Keratinocyte (primary cell): Measurements from ENCODE around the gene GATA1. TPM values are rescaled to one million over a fixed set of nuclear protein-coding genes. Genes with fewer than 3 reads are reported as not detected.

Experiments
- DNase-seq: peaks from one replicate; pipeline ENCODE4 v3.0.0-alpha.2; 2011; ENCODE audit warnings: low read depth, missing footprints, low spot score
- FAIRE-seq: peaks from 2 replicates; lab custom pipeline; 2011; peaks lifted over from hg19 to GRCh38; lab: Jason Lieb, UNC
- H2AFZ ChIP-seq: 2 replicates; pipeline ENCODE4 v1.6.0; 2012; ENCODE audit warnings: low read length, control low read depth, inconsistent platforms; ENCODE audit not compliant: control insufficient read depth
- H3K27ac ChIP-seq: 2 replicates; pipeline ENCODE4 v1.5.1; 2011; ENCODE audit warnings: low read length; ENCODE audit not compliant: control insufficient read depth, insufficient read depth
- H3K27me3 ChIP-seq: 3 replicates; pipeline ENCODE4 v1.6.0; 2011; ENCODE audit warnings: low read length; ENCODE audit not compliant: control insufficient read depth, insufficient read depth; ENCODE audit errors: extremely low read depth
- H3K36me3 ChIP-seq, 2 experiments: 2 replicates in 1 of 2; 3 replicates in 1 of 2; pipeline ENCODE4 v1.5.1; 2011; ENCODE audit warnings: low read length in 2 of 2, mild to moderate bottlenecking in 1 of 2; ENCODE audit not compliant: control insufficient read depth in 2 of 2, insufficient read depth in 2 of 2; ENCODE audit errors: extremely low read depth in 1 of 2
- H3K4me1 ChIP-seq: 3 replicates; pipeline ENCODE4 v1.5.1; 2011; ENCODE audit warnings: low read length; ENCODE audit not compliant: control insufficient read depth, insufficient read depth; ENCODE audit errors: extremely low read depth
- H3K4me2 ChIP-seq: 3 replicates; pipeline ENCODE4 v1.6.0; 2011; ENCODE audit warnings: low read depth, low read length; ENCODE audit not compliant: control insufficient read depth, insufficient read depth; ENCODE audit errors: extremely low read depth
- H3K4me3 ChIP-seq, 3 experiments: fragments of 200-600 bp in 1 of 3; sonication (generic) in 1 of 3; 2 replicates in 2 of 3; 3 replicates in 1 of 3; pipeline ENCODE4 v1.5.1; 2011 to 2016; ENCODE audit warnings: low read length in 3 of 3, mild to moderate bottlenecking in 3 of 3, control low read depth in 2 of 3, inconsistent platforms in 1 of 3, low read depth in 1 of 3, mixed read lengths in 1 of 3, mixed run types in 1 of 3, moderate library complexity in 1 of 3; ENCODE audit not compliant: control insufficient read depth in 2 of 3, insufficient read depth in 2 of 3; ENCODE audit errors: extremely low read depth in 1 of 3
- H3K79me2 ChIP-seq: 2 replicates; pipeline ENCODE4 v1.6.0; 2012; ENCODE audit warnings: low read length; ENCODE audit not compliant: control insufficient read depth, insufficient read depth
- H3K9ac ChIP-seq: 3 replicates; pipeline ENCODE4 v1.6.0; 2011; ENCODE audit warnings: low read length; ENCODE audit not compliant: control insufficient read depth, insufficient read depth; ENCODE audit errors: extremely low read depth
- H3K9me1 ChIP-seq: 3 replicates; pipeline ENCODE4 v1.6.0; 2011; ENCODE audit warnings: low read length; ENCODE audit not compliant: control insufficient read depth, insufficient read depth; ENCODE audit errors: extremely low read depth
- H3K9me3 ChIP-seq: 2 replicates; pipeline ENCODE4 v1.5.1; 2012; ENCODE audit warnings: low read depth, low read length; ENCODE audit not compliant: control insufficient read depth
- H4K20me1 ChIP-seq: 3 replicates; pipeline ENCODE4 v1.6.0; 2011; ENCODE audit warnings: low read length; ENCODE audit not compliant: control insufficient read depth, insufficient read depth; ENCODE audit errors: extremely low read depth
- EZH2 ChIP-seq: IDR thresholded peaks from one replicate; pipeline ENCODE4 v1.6.1; 2012; ENCODE audit warnings: inconsistent platforms, mild to moderate bottlenecking, low read length, moderate library complexity
- dilution Hi-C: fragments of 300-500 bp; cut with MboI; formaldehyde crosslinking; loops from one replicate; pipeline ENCODE4 v1.7.0; 2020; ENCODE audit warnings: low sequenced_read_pairs; ENCODE audit not compliant: extremely low pct_ligation_motif_present
- polyA plus RNA-seq, 5 experiments: library from polyadenylated mRNA; depleted of rRNA in 3 of 5; stranded (reverse) in 3 of 5; stranded (forward) in 1 of 5; unstranded in 1 of 5; fragments of >200 nt; gene quantifications; 1 replicate in 1 of 5; 2 replicates in 3 of 5; 3 replicates in 1 of 5; pipeline versions ENCODE4 v1.2.1 to v1.2.3, GENCODE V29; 2011 to 2012; ENCODE audit warnings: missing spikeins in 2 of 5, low read depth in 1 of 5, low replicate concordance in 1 of 5
- TF ChIP-seq, protein P1 (sequence below), 3 experiments: IDR thresholded peaks in 1 of 3; conservative IDR thresholded peaks in 1 of 3; optimal IDR thresholded peaks in 1 of 3; 2 replicates in 2 of 3; 3 replicates in 1 of 3; pipeline versions ENCODE3 to v1.5.1; 2011; ENCODE audit warnings: low read length in 3 of 3, mild to moderate bottlenecking in 3 of 3, moderate library complexity in 2 of 3, control low read depth in 1 of 3, inconsistent platforms in 1 of 3; ENCODE audit not compliant: insufficient read depth in 2 of 3; ENCODE audit errors: extremely low read depth in 1 of 3

Gene GATA1
- polyA plus RNA-seq, 1 donor (not counting 4 experiments of a cell fraction or from before 2014, with no cell fraction given) = not detected

DNA sequence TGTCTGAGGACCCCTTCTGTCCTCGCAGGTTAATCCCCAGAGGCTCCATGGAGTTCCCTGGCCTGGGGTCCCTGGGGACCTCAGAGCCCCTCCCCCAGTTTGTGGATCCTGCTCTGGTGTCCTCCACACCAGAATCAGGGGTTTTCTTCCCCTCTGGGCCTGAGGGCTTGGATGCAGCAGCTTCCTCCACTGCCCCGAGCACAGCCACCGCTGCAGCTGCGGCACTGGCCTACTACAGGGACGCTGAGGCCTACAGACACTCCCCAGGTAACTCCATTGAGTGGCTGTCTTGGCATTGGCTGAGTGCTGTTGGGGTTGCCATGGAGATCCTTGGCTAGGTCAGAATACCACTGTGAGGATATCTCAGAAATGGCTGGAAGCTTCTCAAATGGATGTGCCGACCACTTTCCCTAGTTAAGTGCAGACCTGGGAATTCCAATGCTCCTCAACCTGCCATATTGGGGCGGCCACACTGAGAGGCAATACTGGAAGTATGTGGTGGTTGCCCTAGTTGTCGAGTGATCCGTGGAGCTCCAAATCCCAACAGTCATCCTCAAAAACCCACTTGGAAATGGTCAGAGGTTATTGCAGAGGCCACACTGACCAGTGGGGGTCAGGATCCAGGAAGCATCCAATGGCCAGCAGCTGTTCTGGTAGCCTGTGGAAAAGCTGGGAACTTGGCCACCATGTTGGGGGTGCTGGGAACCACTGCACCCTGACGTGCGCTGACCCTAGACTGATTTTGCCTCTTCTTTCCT, 4.9 kb downstream of the GATA1 start:
- Histone ChIP-seq H2AFZ (no peak overlapping the region), H3K9ac (no peak overlapping the region), H3K4me3 (no peak overlapping the region), H4K20me1 (no peaks in the 10 kb centered on the region), H3K36me3 (no peaks in the 10 kb centered on the region), H3K4me2 (no peak overlapping the region), H3K27ac (no peak overlapping the region), H3K9me1 (no peaks in the 10 kb centered on the region), H3K4me1 (no peaks in the 10 kb centered on the region), H3K79me2 (no peaks in the 10 kb centered on the region), H3K9me3 (no peaks in the 10 kb centered on the region), H3K27me3 (peaks cover 9% of the 10 kb centered on the region)
- FAIRE-seq = no peak
- no peak for TF ChIP-seq EZH2
- TF ChIP-seq, protein P1, sequence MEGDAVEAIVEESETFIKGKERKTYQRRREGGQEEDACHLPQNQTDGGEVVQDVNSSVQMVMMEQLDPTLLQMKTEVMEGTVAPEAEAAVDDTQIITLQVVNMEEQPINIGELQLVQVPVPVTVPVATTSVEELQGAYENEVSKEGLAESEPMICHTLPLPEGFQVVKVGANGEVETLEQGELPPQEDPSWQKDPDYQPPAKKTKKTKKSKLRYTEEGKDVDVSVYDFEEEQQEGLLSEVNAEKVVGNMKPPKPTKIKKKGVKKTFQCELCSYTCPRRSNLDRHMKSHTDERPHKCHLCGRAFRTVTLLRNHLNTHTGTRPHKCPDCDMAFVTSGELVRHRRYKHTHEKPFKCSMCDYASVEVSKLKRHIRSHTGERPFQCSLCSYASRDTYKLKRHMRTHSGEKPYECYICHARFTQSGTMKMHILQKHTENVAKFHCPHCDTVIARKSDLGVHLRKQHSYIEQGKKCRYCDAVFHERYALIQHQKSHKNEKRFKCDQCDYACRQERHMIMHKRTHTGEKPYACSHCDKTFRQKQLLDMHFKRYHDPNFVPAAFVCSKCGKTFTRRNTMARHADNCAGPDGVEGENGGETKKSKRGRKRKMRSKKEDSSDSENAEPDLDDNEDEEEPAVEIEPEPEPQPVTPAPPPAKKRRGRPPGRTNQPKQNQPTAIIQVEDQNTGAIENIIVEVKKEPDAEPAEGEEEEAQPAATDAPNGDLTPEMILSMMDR (optimal IDR thresholded peaks at IDR 0.05 in 1 of 3, IDR thresholded peaks at IDR 0.05 in 1 of 3, conservative IDR thresholded peaks at IDR 0.05 in 1 of 3; ENCODE audit: extremely low read depth in 1 of 3, insufficient read depth in 2 of 3, low read length in 3 of 3) = no peak
- no peak for DNase-seq
- dilution Hi-C loops = no loop called here

DNA sequence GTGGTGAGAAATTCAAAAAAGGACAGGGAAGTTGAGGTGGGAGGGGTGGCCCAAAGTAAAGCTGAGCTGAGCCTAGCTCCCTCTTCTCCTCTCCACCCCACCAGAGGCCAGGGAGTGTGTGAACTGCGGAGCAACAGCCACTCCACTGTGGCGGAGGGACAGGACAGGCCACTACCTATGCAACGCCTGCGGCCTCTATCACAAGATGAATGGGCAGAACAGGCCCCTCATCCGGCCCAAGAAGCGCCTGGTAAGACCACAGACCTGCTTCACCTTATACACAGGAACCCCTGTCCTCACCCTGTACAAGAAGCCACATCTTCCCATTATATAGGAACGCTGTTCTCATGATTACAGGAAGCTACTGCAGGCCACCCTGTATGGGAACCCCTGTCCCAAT, 5.8 kb downstream of the GATA1 start:
- H3K4me3 ChIP-seq = no peak overlapping the region
- TF ChIP-seq, protein P1 (optimal IDR thresholded peaks at IDR 0.05 in 1 of 3, IDR thresholded peaks at IDR 0.05 in 1 of 3, conservative IDR thresholded peaks at IDR 0.05 in 1 of 3; ENCODE audit: extremely low read depth in 1 of 3, insufficient read depth in 2 of 3, low read length in 3 of 3) = no peak
- TF ChIP-seq EZH2 = no peak
- H4K20me1 ChIP-seq = no peaks in the 10 kb centered on the region
- no peaks in the 10 kb centered on the region for H3K9me3 ChIP-seq
- no peak overlapping the region for H3K27ac ChIP-seq
- dilution Hi-C loops = no loop called here
- peaks cover 7% of the 10 kb centered on the region for H3K27me3 ChIP-seq
- DNase-seq (no peak), FAIRE-seq (no peak)
- no peak overlapping the region for H3K4me2 ChIP-seq
- no peaks in the 10 kb centered on the region for H3K36me3 ChIP-seq
- H3K4me1 ChIP-seq = no peaks in the 10 kb centered on the region
- H3K9ac ChIP-seq = no peak overlapping the region
- no peaks in the 10 kb centered on the region for H3K9me1 ChIP-seq
- H3K79me2 ChIP-seq = no peaks in the 10 kb centered on the region
- no peak overlapping the region for H2AFZ ChIP-seq
